Measurements from ENCODE around the gene E2F8. TPM values are rescaled to one million over a fixed set of nuclear protein-coding genes. Genes with fewer than 3 reads are reported as not detected.
A peak's percentile ranks its signal among the peaks of the same experiment; 100 is the strongest.

E2F8 gene
- total RNA-seq, 1 experiment from 2014 or later, result 8.4 TPM

DNA sequence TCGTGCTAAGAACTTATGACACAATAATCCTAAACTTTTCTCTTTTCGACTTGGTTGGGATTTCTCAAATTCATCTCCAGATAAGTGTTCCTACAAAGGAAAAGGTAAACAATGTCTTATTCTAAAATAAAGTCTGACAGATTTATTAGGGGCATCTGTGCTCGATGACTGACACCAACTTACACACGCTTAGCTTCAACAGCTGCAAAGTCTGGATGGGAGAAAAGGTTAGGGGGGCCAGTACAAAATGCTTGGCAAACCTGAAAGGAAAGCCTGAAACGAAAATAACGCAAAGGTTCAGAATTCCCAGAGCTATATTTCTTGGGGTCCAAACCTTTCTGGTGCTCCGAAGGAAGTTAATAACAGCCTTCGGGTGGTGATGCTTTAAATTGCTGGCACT lies 3.4 kb downstream of the E2F8 start:
- H3K36me3 ChIP-seq (ENCODE audit: insufficient read depth, low read length), result peaks cover 47% of the 10 kb centered on the region
- H4K20me1 ChIP-seq (ENCODE audit: insufficient read depth, low read depth, low read length), result no peaks in the 10 kb centered on the region
- no peak for DNase-seq
- no peaks in the 10 kb centered on the region for H3K27me3 ChIP-seq (ENCODE audit: low read length)
- H3K27ac ChIP-seq (ENCODE audit: low read length), result no peak overlapping the region
- H3K9me3 ChIP-seq (ENCODE audit: low read length), result no peaks in the 10 kb centered on the region
- no peak overlapping the region for H3K9ac ChIP-seq (ENCODE audit: low read length)
- no peaks in the 10 kb centered on the region for H3K9me2 ChIP-seq (replicated peaks; ENCODE audit: insufficient read depth, low read length)
- peaks cover 23% of the 10 kb centered on the region for H3K79me2 ChIP-seq (ENCODE audit: low read length)
- H3K4me1 ChIP-seq (ENCODE audit: low read length), result peaks cover 20% of the 10 kb centered on the region
- H3K4me3 ChIP-seq (ENCODE audit: low read length), result no peak overlapping the region
- no peak overlapping the region for H3K4me2 ChIP-seq (ENCODE audit: low read depth, low read length, poor library complexity, severe bottlenecking)
- no peak overlapping the region for H2AFZ ChIP-seq (ENCODE audit: low read length)

- Histone ChIP-seq H3K9me3 (ENCODE audit: low read length) (no peaks in the 10 kb centered on the region), H3K9me2 (replicated peaks; ENCODE audit: insufficient read depth, low read length) (no peaks in the 10 kb centered on the region), H3K27ac (ENCODE audit: low read length) (no peak overlapping the region), H3K4me3 (ENCODE audit: low read length) (no peak overlapping the region), H3K4me1 (ENCODE audit: low read length) (peaks cover 11% of the 10 kb centered on the region), H3K79me2 (ENCODE audit: low read length) (peaks cover 11% of the 10 kb centered on the region), H3K27me3 (ENCODE audit: low read length) (no peaks in the 10 kb centered on the region), H3K9ac (ENCODE audit: low read length) (no peak overlapping the region), H3K4me2 (ENCODE audit: low read depth, low read length, poor library complexity, severe bottlenecking) (no peak overlapping the region), H3K36me3 (ENCODE audit: insufficient read depth, low read length) (peaks cover 74% of the 10 kb centered on the region), H2AFZ (ENCODE audit: low read length) (no peak overlapping the region), H4K20me1 (ENCODE audit: insufficient read depth, low read depth, low read length) (no peaks in the 10 kb centered on the region)
- DNase-seq, result no peak
Observed at GRCh38 chr11:19234231-19234817, 6.4 kb downstream of the E2F8 start.

DNA sequence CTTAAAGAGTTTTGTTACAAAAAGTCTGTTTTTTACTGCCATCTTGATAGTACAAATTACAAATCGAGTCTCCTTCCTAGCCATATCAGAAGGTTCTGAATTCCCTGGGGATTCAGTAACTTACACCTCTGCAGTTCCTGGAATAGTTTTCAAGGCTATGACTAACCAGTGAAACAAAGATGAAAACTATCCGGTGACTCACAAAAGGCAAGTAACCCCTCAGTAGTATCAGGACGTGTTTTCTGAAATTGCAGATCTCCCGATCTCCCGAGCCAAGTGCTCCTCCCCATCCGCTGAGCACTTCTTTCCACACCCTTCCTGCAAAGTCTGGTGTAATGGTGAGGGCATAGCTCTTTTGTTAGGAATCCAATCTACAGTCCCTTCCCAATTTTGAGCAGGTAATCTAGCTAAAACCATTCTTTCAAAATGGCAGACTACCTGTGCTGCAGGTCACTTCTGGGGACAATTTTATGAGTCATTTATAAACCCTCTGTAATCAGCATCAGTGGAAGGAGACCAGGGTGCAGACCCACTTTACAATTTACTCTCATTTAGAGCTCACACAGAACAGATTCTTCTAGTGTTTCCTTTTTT lies 7.7 kb downstream of the E2F8 start:
- Histone ChIP-seq H4K20me1 (ENCODE audit: insufficient read depth, low read depth, low read length) (no peaks in the 10 kb centered on the region), H3K9me2 (replicated peaks; ENCODE audit: insufficient read depth, low read length) (no peaks in the 10 kb centered on the region), H3K4me1 (ENCODE audit: low read length) (no peaks in the 10 kb centered on the region), H3K4me2 (ENCODE audit: low read depth, low read length, poor library complexity, severe bottlenecking) (no peak overlapping the region), H3K79me2 (ENCODE audit: low read length) (no peaks in the 10 kb centered on the region), H3K9me3 (ENCODE audit: low read length) (no peaks in the 10 kb centered on the region), H3K36me3 (ENCODE audit: insufficient read depth, low read length) (peaks cover 78% of the 10 kb centered on the region), H3K4me3 (ENCODE audit: low read length) (no peak overlapping the region), H2AFZ (ENCODE audit: low read length) (no peak overlapping the region), H3K9ac (ENCODE audit: low read length) (no peak overlapping the region), H3K27me3 (ENCODE audit: low read length) (no peaks in the 10 kb centered on the region), H3K27ac (ENCODE audit: low read length) (no peak overlapping the region)
- no peak for DNase-seq

GRCh38 chr11:19229671-19230070 lies 11.1 kb downstream of the E2F8 start:
- Histone ChIP-seq H3K4me3 (ENCODE audit: low read length) (no peak overlapping the region), H3K9me2 (replicated peaks; ENCODE audit: insufficient read depth, low read length) (no peaks in the 10 kb centered on the region), H3K4me2 (ENCODE audit: low read depth, low read length, poor library complexity, severe bottlenecking) (no peak overlapping the region), H4K20me1 (ENCODE audit: insufficient read depth, low read depth, low read length) (no peaks in the 10 kb centered on the region), H3K4me1 (ENCODE audit: low read length) (no peaks in the 10 kb centered on the region), H3K9me3 (ENCODE audit: low read length) (no peaks in the 10 kb centered on the region), H3K36me3 (ENCODE audit: insufficient read depth, low read length) (peaks cover 76% of the 10 kb centered on the region), H3K27me3 (ENCODE audit: low read length) (no peaks in the 10 kb centered on the region), H2AFZ (ENCODE audit: low read length) (no peak overlapping the region), H3K9ac (ENCODE audit: low read length) (no peak overlapping the region), H3K27ac (ENCODE audit: low read length) (no peak overlapping the region), H3K79me2 (ENCODE audit: low read length) (no peaks in the 10 kb centered on the region)
- DNase-seq, result no peak

GRCh38 chr11:19228968-19229367 lies 11.8 kb downstream of the E2F8 start:
- no peaks in the 10 kb centered on the region for H4K20me1 ChIP-seq (ENCODE audit: insufficient read depth, low read depth, low read length)
- no peaks in the 10 kb centered on the region for H3K4me1 ChIP-seq (ENCODE audit: low read length)
- H3K4me2 ChIP-seq (ENCODE audit: low read depth, low read length, poor library complexity, severe bottlenecking), result no peak overlapping the region
- no peaks in the 10 kb centered on the region for H3K9me2 ChIP-seq (replicated peaks; ENCODE audit: insufficient read depth, low read length)
- no peaks in the 10 kb centered on the region for H3K79me2 ChIP-seq (ENCODE audit: low read length)
- H3K27ac ChIP-seq (ENCODE audit: low read length), result no peak overlapping the region
- H3K36me3 ChIP-seq (ENCODE audit: insufficient read depth, low read length), result peaks cover 77% of the 10 kb centered on the region
- no peaks in the 10 kb centered on the region for H3K27me3 ChIP-seq (ENCODE audit: low read length)
- no peaks in the 10 kb centered on the region for H3K9me3 ChIP-seq (ENCODE audit: low read length)
- DNase-seq, result no peak
- no peak overlapping the region for H3K9ac ChIP-seq (ENCODE audit: low read length)
- H2AFZ ChIP-seq (ENCODE audit: low read length), result no peak overlapping the region
- no peak overlapping the region for H3K4me3 ChIP-seq (ENCODE audit: low read length)

GRCh38 chr11:19226378-19227195 lies 14.2 kb downstream of the E2F8 start:
- DNase-seq, result peak; percentile 40
- peaks cover 69% of the 10 kb centered on the region for H3K36me3 ChIP-seq (ENCODE audit: insufficient read depth, low read length)
- H4K20me1 ChIP-seq (ENCODE audit: insufficient read depth, low read depth, low read length), result no peaks in the 10 kb centered on the region
- H3K27ac ChIP-seq (ENCODE audit: low read length), result no peak overlapping the region
- no peak overlapping the region for H3K9ac ChIP-seq (ENCODE audit: low read length)
- H3K4me3 ChIP-seq (ENCODE audit: low read length), result no peak overlapping the region
- H3K9me2 ChIP-seq (replicated peaks; ENCODE audit: insufficient read depth, low read length), result no peaks in the 10 kb centered on the region
- H3K27me3 ChIP-seq (ENCODE audit: low read length), result no peaks in the 10 kb centered on the region
- H3K9me3 ChIP-seq (ENCODE audit: low read length), result no peaks in the 10 kb centered on the region
- no peaks in the 10 kb centered on the region for H3K4me1 ChIP-seq (ENCODE audit: low read length)
- no peak overlapping the region for H3K4me2 ChIP-seq (ENCODE audit: low read depth, low read length, poor library complexity, severe bottlenecking)
- no peaks in the 10 kb centered on the region for H3K79me2 ChIP-seq (ENCODE audit: low read length)
- no peak overlapping the region for H2AFZ ChIP-seq (ENCODE audit: low read length)

- no peak for DNase-seq
- no peak overlapping the region for H2AFZ ChIP-seq (ENCODE audit: low read length)
- H3K9ac ChIP-seq (ENCODE audit: low read length), result no peak overlapping the region
- no peak overlapping the region for H3K4me3 ChIP-seq (ENCODE audit: low read length)
- no peak overlapping the region for H3K4me2 ChIP-seq (ENCODE audit: low read depth, low read length, poor library complexity, severe bottlenecking)
- H3K9me2 ChIP-seq (replicated peaks; ENCODE audit: insufficient read depth, low read length), result no peaks in the 10 kb centered on the region
- no peaks in the 10 kb centered on the region for H3K9me3 ChIP-seq (ENCODE audit: low read length)
- no peaks in the 10 kb centered on the region for H3K79me2 ChIP-seq (ENCODE audit: low read length)
- H3K27ac ChIP-seq (ENCODE audit: low read length), result no peak overlapping the region
- no peaks in the 10 kb centered on the region for H3K4me1 ChIP-seq (ENCODE audit: low read length)
- H3K27me3 ChIP-seq (ENCODE audit: low read length), result no peaks in the 10 kb centered on the region
- no peaks in the 10 kb centered on the region for H4K20me1 ChIP-seq (ENCODE audit: insufficient read depth, low read depth, low read length)
- peaks cover 60% of the 10 kb centered on the region for H3K36me3 ChIP-seq (ENCODE audit: insufficient read depth, low read length)
Observed at GRCh38 chr11:19225581-19225980, 15.2 kb downstream of the E2F8 start.

- Histone ChIP-seq H4K20me1 (ENCODE audit: insufficient read depth, low read depth, low read length) (no peaks in the 10 kb centered on the region), H3K4me2 (ENCODE audit: low read depth, low read length, poor library complexity, severe bottlenecking) (no peak overlapping the region), H3K27ac (ENCODE audit: low read length) (no peak overlapping the region), H3K4me3 (ENCODE audit: low read length) (no peak overlapping the region), H3K9me2 (replicated peaks; ENCODE audit: insufficient read depth, low read length) (no peaks in the 10 kb centered on the region), H3K9me3 (ENCODE audit: low read length) (no peaks in the 10 kb centered on the region), H2AFZ (ENCODE audit: low read length) (no peak overlapping the region), H3K27me3 (ENCODE audit: low read length) (no peaks in the 10 kb centered on the region), H3K9ac (ENCODE audit: low read length) (no peak overlapping the region), H3K79me2 (ENCODE audit: low read length) (no peaks in the 10 kb centered on the region), H3K4me1 (ENCODE audit: low read length) (no peaks in the 10 kb centered on the region), H3K36me3 (ENCODE audit: insufficient read depth, low read length) (peaks cover 56% of the 10 kb centered on the region)
- DNase-seq, result no peak
Observed at GRCh38 chr11:19225123-19225522, 15.6 kb downstream of the E2F8 start.

All from Karpas-422 (cell line).